Neural cell (in vitro differentiated cells): Measurements from ENCODE around the gene HPS1. TPM values are rescaled to one million over a fixed set of nuclear protein-coding genes. Genes with fewer than 3 reads are reported as not detected.

Source experiments
- H2AFZ ChIP-seq: fragments of 200-600, 300-800 bp; sonication (generic), shearing (Covaris generic); 2 replicates; pipeline ENCODE4 v1.6.0; 2014; ENCODE audit warnings: low read depth, mild to moderate bottlenecking, antibody characterized with exemption, low read length, moderate library complexity
- H3F3A ChIP-seq: fragments of 200-600 bp; shearing (Covaris generic); 2 replicates; pipeline ENCODE4 v1.6.1; 2016; ENCODE audit warnings: mild to moderate bottlenecking, moderate library complexity, mixed read lengths, antibody characterized with exemption, low read length; ENCODE audit not compliant: insufficient read depth, poor library complexity, severe bottlenecking
- H3K27ac ChIP-seq: fragments of 200-600, 300-800 bp; sonication (generic), shearing (Covaris generic); 2 replicates; pipeline ENCODE4 v1.5.1; 2014; ENCODE audit warnings: mild to moderate bottlenecking, low read length, moderate library complexity
- H3K27me3 ChIP-seq: fragments of 300-800, 200-600 bp; sonication (generic), shearing (Covaris generic); 2 replicates; pipeline ENCODE4 v1.6.0; 2014; ENCODE audit warnings: mild to moderate bottlenecking, low read depth, low read length, moderate library complexity; ENCODE audit not compliant: insufficient read depth
- H3K36me3 ChIP-seq: fragments of 300-800, 200-600 bp; sonication (generic), shearing (Covaris generic); 2 replicates; pipeline ENCODE4 v1.5.1; 2014; ENCODE audit warnings: mild to moderate bottlenecking, antibody characterized with exemption, low read length, moderate library complexity; ENCODE audit not compliant: insufficient read depth
- H3K4me2 ChIP-seq: fragments of 300-800, 200-600 bp; sonication (generic), shearing (Covaris generic); 2 replicates; pipeline ENCODE4 v1.6.0; 2014; ENCODE audit warnings: mild to moderate bottlenecking, low read length
- H3K4me3 ChIP-seq: fragments of 300-800, 200-600 bp; sonication (generic), shearing (Covaris generic); 2 replicates; pipeline ENCODE4 v1.5.1; 2014; ENCODE audit warnings: mild to moderate bottlenecking, low read length, moderate library complexity
- H3K79me2 ChIP-seq: fragments of 200-600 bp; shearing (Covaris generic); replicated peaks from 2 replicates; pipeline ENCODE4 v1.6.0; 2014; ENCODE audit warnings: mild to moderate bottlenecking, low read length, moderate library complexity; ENCODE audit not compliant: insufficient read depth
- H3K9ac ChIP-seq: fragments of 300-800, 200-600 bp; sonication (generic), shearing (Covaris generic); 2 replicates; pipeline ENCODE4 v1.6.1; 2016; ENCODE audit warnings: mild to moderate bottlenecking, low read length, mixed read lengths
- H3K9me2 ChIP-seq: fragments of 200-600 bp; shearing (Covaris generic); 2 replicates; pipeline ENCODE4 v1.6.1; 2016; ENCODE audit warnings: mild to moderate bottlenecking, low read length, mixed read lengths; ENCODE audit not compliant: insufficient read depth
- H3K9me3 ChIP-seq: fragments of 200-600, 300-800 bp; sonication (generic), shearing (Covaris generic); 2 replicates; pipeline ENCODE4 v1.6.1; 2016; ENCODE audit warnings: mild to moderate bottlenecking, mixed run types, low read length, moderate library complexity, mixed read lengths
- H4K20me1 ChIP-seq: fragments of 200-600 bp; shearing (Covaris generic); 2 replicates; pipeline ENCODE4 v1.6.1; 2016; ENCODE audit warnings: mild to moderate bottlenecking, mixed run types; ENCODE audit not compliant: insufficient read depth
- EZH2 ChIP-seq: fragments of 200-600, 300-800 bp; shearing (Covaris generic), sonication (generic); IDR thresholded peaks from 2 replicates; pipeline ENCODE4 v1.6.1; 2014; ENCODE audit warnings: antibody characterized with exemption, low read length, borderline replicate concordance, mild to moderate bottlenecking; ENCODE audit not compliant: insufficient read depth, poor library complexity, severe bottlenecking
- MXI1 ChIP-seq: fragments of 450-650 bp; conservative IDR thresholded peaks from 2 replicates; pipeline ENCODE4 v1.6.1; 2014; ENCODE audit warnings: antibody characterized with exemption, mild to moderate bottlenecking; ENCODE audit not compliant: poor library complexity, severe bottlenecking
- POLR2AphosphoS5 ChIP-seq: IDR thresholded peaks from 2 replicates; pipeline ENCODE4 v1.6.1; 2012
- RAD21 ChIP-seq: fragments of 450-650 bp; conservative IDR thresholded peaks from 2 replicates; pipeline ENCODE4 v1.6.1; 2014; ENCODE audit warnings: antibody characterized with exemption, mild to moderate bottlenecking, moderate library complexity
- SMC3 ChIP-seq: fragments of 450-650 bp; conservative IDR thresholded peaks from 2 replicates; pipeline ENCODE4 v1.6.1; 2014; ENCODE audit warnings: antibody characterized with exemption, mild to moderate bottlenecking, moderate library complexity; ENCODE audit not compliant: poor library complexity
- TAF1 ChIP-seq: IDR thresholded peaks from 2 replicates; pipeline ENCODE4 v1.6.1; 2012; ENCODE audit warnings: low read depth
- polyA plus RNA-seq: library from polyadenylated mRNA; depleted of rRNA; stranded (reverse); fragments of >200 nt; gene quantifications from 2 replicates; pipeline ENCODE4 v1.2.3, GENCODE V29; 2014
- TF ChIP-seq, protein P1 (sequence below): fragments of 450-650 bp; IDR thresholded peaks from 2 replicates; pipeline ENCODE4 v1.5.1; 2014; ENCODE audit warnings: antibody characterized with exemption, mild to moderate bottlenecking, moderate library complexity; ENCODE audit not compliant: poor library complexity, severe bottlenecking
- TF ChIP-seq, protein P2 (sequence below): IDR thresholded peaks from 2 replicates; pipeline ENCODE4 v1.6.1; 2012; ENCODE audit warnings: borderline replicate concordance

HPS1 gene
- polyA plus RNA-seq, 1 donor from 2014 or later: 1.4 TPM

DNA sequence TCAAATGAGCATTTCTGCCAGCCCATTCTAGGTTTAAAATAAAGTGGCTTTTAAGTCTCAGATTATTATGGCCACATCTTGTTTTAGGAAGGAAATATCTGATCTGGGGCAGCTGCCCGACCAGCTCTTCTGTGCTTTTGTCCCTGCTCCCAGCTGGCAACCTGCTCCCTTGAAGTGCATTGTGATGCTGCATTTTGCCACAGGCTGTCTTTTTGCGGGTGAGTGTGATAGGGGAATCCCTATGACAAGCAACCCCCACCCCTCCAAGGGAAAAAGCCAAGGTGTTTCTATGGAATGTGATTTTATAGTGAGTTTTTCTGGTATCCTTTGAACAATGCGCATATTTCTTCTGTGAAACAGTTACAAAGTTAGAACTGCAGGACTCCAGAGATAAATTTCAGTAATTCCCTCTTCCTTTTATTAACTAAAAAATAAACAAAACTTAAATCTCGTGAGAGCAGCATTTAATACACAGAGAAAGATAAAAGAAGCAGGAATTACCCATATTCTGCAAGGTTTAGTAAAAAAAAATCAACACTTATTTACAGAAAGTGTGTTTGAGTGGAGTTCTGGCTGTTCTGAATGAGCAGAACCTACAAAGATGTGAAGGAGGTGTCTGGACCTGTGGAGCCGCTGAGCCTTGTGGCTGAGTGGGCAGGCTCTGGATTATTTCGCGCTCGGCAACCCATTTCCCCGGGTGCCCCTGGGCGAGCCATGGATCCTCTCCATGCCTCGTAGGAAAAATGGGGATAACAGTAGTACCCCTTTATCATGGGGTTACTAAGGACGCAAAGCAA, 10.1 kb upstream of the HPS1 start:
- Histone ChIP-seq H3F3A (no peaks in the 10 kb centered on the region), H3K36me3 (no peaks in the 10 kb centered on the region), H4K20me1 (no peaks in the 10 kb centered on the region), H3K79me2 (no peaks in the 10 kb centered on the region), H3K4me3 (no peak overlapping the region), H3K9ac (no peak overlapping the region), H3K9me3 (no peaks in the 10 kb centered on the region), H3K9me2 (no peaks in the 10 kb centered on the region), H2AFZ (no peak overlapping the region), H3K27ac (no peak overlapping the region), H3K27me3 (no peaks in the 10 kb centered on the region), H3K4me2 (no peak overlapping the region)
- no peak for TF ChIP-seq TAF1
- no peak for TF ChIP-seq EZH2
- TF ChIP-seq, protein P1, sequence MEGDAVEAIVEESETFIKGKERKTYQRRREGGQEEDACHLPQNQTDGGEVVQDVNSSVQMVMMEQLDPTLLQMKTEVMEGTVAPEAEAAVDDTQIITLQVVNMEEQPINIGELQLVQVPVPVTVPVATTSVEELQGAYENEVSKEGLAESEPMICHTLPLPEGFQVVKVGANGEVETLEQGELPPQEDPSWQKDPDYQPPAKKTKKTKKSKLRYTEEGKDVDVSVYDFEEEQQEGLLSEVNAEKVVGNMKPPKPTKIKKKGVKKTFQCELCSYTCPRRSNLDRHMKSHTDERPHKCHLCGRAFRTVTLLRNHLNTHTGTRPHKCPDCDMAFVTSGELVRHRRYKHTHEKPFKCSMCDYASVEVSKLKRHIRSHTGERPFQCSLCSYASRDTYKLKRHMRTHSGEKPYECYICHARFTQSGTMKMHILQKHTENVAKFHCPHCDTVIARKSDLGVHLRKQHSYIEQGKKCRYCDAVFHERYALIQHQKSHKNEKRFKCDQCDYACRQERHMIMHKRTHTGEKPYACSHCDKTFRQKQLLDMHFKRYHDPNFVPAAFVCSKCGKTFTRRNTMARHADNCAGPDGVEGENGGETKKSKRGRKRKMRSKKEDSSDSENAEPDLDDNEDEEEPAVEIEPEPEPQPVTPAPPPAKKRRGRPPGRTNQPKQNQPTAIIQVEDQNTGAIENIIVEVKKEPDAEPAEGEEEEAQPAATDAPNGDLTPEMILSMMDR: no peak
- TF ChIP-seq RAD21: no peak
- no peak for TF ChIP-seq POLR2AphosphoS5

DNA sequence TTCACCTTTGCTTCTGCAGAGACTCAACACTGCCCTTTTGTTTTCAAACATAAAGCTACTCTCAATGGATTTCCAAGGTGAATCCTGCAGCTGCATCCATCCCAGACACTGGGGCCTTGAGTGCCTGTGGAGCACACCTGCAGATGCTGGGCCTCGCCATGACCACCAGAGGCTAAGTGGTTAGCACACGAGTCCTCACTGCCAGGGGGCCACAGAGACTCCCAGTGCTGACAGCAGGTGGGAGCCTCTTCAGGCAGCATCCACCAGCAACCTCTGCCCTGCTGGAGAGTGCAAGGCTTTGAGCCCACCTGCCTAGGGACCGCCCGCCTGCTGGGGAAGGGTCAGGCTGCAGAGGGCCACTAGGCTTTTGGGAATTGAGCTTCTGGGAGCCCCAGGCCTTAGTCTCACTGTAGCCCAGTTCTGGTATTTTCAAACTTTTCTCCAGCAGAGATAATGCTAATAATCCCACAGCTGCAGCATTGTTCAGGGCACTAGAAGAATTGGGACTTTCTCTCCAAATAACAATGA, 9.4 kb upstream of the HPS1 start:
- no peaks in the 10 kb centered on the region for H4K20me1 ChIP-seq
- no peak overlapping the region for H2AFZ ChIP-seq
- H3K36me3 ChIP-seq: no peaks in the 10 kb centered on the region
- H3K79me2 ChIP-seq: no peaks in the 10 kb centered on the region
- H3K9ac ChIP-seq: no peak overlapping the region
- H3K27ac ChIP-seq: no peak overlapping the region
- TF ChIP-seq, protein P2, sequence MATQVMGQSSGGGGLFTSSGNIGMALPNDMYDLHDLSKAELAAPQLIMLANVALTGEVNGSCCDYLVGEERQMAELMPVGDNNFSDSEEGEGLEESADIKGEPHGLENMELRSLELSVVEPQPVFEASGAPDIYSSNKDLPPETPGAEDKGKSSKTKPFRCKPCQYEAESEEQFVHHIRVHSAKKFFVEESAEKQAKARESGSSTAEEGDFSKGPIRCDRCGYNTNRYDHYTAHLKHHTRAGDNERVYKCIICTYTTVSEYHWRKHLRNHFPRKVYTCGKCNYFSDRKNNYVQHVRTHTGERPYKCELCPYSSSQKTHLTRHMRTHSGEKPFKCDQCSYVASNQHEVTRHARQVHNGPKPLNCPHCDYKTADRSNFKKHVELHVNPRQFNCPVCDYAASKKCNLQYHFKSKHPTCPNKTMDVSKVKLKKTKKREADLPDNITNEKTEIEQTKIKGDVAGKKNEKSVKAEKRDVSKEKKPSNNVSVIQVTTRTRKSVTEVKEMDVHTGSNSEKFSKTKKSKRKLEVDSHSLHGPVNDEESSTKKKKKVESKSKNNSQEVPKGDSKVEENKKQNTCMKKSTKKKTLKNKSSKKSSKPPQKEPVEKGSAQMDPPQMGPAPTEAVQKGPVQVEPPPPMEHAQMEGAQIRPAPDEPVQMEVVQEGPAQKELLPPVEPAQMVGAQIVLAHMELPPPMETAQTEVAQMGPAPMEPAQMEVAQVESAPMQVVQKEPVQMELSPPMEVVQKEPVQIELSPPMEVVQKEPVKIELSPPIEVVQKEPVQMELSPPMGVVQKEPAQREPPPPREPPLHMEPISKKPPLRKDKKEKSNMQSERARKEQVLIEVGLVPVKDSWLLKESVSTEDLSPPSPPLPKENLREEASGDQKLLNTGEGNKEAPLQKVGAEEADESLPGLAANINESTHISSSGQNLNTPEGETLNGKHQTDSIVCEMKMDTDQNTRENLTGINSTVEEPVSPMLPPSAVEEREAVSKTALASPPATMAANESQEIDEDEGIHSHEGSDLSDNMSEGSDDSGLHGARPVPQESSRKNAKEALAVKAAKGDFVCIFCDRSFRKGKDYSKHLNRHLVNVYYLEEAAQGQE: no peak
- TF ChIP-seq TAF1 (no peak), POLR2AphosphoS5 (no peak), RAD21 (no peak)
- H3K9me2 ChIP-seq: no peaks in the 10 kb centered on the region
- no peaks in the 10 kb centered on the region for H3F3A ChIP-seq
- H3K4me2 ChIP-seq: no peak overlapping the region
- H3K9me3 ChIP-seq: no peaks in the 10 kb centered on the region
- no peak overlapping the region for H3K4me3 ChIP-seq
- H3K27me3 ChIP-seq: no peaks in the 10 kb centered on the region

DNA sequence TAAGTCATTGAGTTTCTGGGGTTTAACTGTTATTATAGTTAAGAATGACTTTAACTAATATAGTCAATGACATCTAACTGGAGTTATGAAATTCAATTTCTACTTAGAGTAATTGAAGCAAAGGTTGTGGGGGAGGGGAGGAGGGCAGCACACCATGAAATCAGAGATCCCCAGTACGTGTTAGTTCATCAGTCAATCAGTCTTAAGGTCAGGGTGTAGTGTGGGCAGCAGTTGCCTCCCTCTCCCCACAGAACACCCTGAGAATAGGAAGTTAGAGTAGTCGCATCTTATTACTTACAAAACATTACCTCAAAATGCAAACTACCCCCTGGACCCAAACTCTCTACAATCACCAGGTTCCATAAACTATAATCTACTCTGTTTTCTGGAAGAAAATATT, 7.0 kb upstream of the HPS1 start:
- H4K20me1 ChIP-seq: no peaks in the 10 kb centered on the region
- no peaks in the 10 kb centered on the region for H3K9me3 ChIP-seq
- H3K4me3 ChIP-seq: no peak overlapping the region
- no peaks in the 10 kb centered on the region for H3F3A ChIP-seq
- H3K9ac ChIP-seq: no peak overlapping the region
- H3K4me2 ChIP-seq: no peak overlapping the region
- H3K9me2 ChIP-seq: no peaks in the 10 kb centered on the region
- no peaks in the 10 kb centered on the region for H3K27me3 ChIP-seq
- H3K27ac ChIP-seq: no peak overlapping the region
- H3K36me3 ChIP-seq: no peaks in the 10 kb centered on the region
- H2AFZ ChIP-seq: no peak overlapping the region
- no peaks in the 10 kb centered on the region for H3K79me2 ChIP-seq
- TF ChIP-seq SMC3: no peak
- TF ChIP-seq, protein P1: no peak
- TF ChIP-seq POLR2AphosphoS5: no peak
- no peak for TF ChIP-seq MXI1
